GM19372 (cell line): ENCODE data around the gene SEC22A.

ENCODE experiments used
- ATAC-seq: cut with Tn5 transposase; IDR thresholded peaks from one replicate; pipeline ENCODE4 v1.9.1; 2021; ENCODE audit warnings: mild to moderate bottlenecking, low read depth, moderate library complexity; ENCODE audit not compliant: unreplicated experiment

The SEC22A gene

GRCh38 chr3:123261666-123262065 is 59.9 kb downstream of the SEC22A start:
- ATAC-seq: no peak

- no peak for ATAC-seq
Measured at GRCh38 chr3:123262226-123262625, 60.5 kb downstream of the SEC22A start.

DNA sequence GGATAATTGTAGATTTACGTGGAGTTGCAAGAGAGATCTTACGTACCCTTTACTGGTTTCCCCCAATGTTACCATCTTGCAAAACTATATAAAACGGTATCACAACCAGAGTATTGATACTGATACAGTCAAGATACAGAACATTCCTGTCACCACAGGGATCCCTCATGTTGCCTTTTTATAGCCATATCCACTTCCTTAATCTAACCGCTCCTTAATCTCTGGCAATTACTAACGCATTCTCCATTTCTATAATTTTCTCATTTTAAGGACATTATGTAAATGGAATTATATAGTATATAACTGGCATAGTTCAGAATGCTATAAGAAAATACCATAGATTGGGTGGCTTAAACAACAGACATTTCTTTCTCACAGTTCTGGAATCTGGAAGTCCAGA is 61.1 kb downstream of the SEC22A start:
- no peak for ATAC-seq

DNA sequence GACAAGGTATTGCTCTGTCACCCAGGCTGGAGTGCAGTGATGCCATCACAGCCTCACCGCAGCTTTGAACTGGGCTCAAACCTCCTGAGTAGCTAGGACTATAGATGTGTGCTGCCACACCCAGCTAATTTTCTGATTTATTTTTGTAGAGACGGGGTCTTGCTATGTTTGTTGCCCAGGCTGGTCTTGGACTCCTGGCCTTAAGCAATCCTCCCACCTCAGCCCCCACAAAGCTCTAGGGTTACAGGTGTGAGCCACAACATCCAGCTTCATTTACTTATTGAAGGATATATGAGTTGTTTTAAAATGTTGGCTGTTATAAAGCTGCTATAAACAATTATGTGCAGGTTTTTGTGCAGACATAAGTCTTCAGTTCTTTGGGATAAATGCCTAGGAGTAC is 62.2 kb downstream of the SEC22A start:
- ATAC-seq: no peak

DNA sequence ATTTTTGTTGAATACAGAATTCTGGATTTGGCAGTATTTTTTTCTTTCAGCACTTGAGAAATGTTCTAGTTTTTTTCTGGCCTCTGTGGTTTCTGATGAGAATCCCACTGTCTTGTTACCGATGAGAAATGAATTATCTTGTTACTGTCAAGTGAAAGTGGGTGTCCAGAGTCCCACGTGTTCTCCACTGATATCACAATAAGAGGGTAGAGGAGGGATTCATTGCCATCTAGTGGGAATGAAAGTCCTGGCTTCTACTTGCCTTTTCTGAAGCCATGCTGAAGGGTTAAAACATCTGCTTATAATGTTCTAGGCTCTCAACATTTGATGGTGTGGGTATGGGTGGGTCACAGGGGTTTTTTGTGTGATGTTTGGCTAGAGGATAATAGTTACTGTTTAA is 66.1 kb downstream of the SEC22A start:
- ATAC-seq: no peak

GRCh38 chr3:123270818-123271217 is 69.1 kb downstream of the SEC22A start:
- no peak for ATAC-seq

GRCh38 chr3:123271466-123272159 is 69.9 kb downstream of the SEC22A start:
- no peak for ATAC-seq

DNA sequence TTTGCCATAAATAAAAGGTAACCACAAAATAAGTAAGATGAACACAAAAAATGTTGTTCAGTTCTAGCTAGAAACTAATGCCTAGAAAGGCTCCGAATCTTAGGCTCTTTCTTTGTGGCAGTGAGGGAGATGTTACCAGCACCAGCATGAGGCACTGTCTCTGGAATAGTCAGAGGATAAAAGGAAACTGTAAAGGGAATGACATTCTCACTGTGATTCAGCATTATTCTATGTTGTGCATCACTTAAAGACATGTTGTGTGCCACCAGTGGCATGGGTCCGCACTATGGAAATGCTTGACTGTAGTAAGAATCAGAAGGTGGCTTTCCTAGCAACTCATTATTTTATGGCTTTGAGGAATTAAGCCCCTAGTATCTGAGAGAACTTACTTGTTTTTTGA is 70.8 kb downstream of the SEC22A start:
- ATAC-seq: no peak

- no peak for ATAC-seq
Measured at GRCh38 chr3:123275691-123276090, 73.9 kb downstream of the SEC22A start.

GRCh38 chr3:123276346-123277006 is 74.7 kb downstream of the SEC22A start:
- ATAC-seq: no peak

DNA sequence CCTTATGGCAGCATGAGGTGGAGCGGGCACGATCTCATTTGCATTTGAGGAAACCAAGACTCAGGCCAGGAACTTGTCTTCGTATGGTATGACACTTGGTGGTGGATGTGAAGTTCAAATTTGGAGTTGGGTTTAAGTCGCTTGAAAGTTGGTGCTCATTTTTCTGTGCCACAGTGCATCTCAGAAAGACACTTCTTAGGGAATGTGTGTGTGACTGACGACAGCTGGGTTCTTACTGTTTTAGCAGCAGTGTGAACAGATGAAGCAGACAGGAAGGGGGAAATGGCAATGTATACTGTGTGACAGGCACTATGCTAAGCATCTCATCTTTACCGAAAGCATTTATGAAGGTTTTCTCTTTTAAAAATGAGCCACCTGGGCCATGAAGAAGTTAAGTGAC is 75.4 kb downstream of the SEC22A start:
- no peak for ATAC-seq

- ATAC-seq: no peak
Measured at GRCh38 chr3:123278446-123278845, 76.7 kb downstream of the SEC22A start.

DNA sequence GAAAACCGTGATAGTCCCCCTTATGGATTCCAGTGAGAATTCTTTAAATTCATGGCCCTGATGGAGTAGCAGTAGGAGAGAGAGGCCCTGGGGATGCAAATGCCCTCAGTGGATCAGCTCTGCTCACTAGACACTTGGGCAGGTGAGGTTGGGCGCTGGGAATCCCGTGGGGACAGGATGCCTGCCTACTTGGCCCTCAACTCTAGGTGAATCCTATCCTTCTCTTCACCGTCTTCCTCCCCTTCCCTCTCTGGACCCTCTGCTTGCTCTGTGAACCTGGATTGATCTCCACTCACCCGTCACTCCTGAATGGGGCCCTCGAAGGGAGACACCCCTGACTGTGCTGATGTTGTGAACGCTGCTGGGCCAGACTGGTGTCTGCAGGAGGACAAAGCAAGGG is 77.4 kb downstream of the SEC22A start:
- no peak for ATAC-seq

DNA sequence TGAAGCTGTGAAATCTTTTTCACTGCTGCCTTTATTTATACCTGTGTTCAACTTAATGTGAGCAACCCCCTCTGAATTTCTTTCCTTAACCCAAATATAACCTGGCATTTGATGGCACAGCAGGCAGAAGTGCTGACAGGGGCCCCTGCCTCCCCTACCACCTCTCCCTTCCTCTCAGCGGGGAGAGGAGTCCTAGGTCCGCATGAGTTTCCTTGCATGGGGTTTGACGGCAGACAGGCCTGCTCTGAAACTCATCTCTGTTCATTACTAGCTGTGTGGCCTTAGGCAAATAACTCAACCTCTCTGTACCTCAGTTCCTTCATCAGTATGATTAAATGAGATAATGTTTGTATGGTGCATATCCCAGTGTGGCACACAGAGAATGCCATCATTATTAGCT is 79.7 kb downstream of the SEC22A start:
- ATAC-seq: no peak

- no peak for ATAC-seq
Measured at GRCh38 chr3:123281929-123282328, 80.2 kb downstream of the SEC22A start.

GRCh38 chr3:123282461-123282860 is 80.7 kb downstream of the SEC22A start:
- no peak for ATAC-seq

DNA sequence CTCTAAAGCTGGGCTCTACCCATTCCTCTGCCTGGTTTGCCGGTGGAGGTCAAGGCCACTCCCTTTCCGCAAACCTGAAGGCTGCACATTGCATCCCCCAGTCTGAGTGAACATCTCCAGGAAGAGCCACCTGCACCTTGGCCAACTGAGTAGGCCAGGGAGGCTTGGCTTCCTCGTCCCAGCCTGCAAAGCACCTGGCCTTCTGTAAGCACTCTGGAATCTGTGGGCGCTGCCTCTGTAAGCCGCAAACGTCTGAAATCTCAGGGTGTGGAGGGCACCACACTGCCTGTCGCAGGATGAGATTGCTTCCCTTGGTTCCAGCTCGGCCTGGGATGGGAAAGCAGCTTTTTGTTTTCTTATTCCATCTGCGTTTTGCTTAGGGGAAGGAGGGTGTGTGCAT is 81.3 kb downstream of the SEC22A start:
- no peak for ATAC-seq

- no peak for ATAC-seq
Measured at GRCh38 chr3:123283657-123284398, 82.1 kb downstream of the SEC22A start.

GRCh38 chr3:123284399-123285010 is 82.8 kb downstream of the SEC22A start:
- ATAC-seq: no peak

GRCh38 chr3:123285066-123285465 is 83.3 kb downstream of the SEC22A start:
- ATAC-seq: no peak

DNA sequence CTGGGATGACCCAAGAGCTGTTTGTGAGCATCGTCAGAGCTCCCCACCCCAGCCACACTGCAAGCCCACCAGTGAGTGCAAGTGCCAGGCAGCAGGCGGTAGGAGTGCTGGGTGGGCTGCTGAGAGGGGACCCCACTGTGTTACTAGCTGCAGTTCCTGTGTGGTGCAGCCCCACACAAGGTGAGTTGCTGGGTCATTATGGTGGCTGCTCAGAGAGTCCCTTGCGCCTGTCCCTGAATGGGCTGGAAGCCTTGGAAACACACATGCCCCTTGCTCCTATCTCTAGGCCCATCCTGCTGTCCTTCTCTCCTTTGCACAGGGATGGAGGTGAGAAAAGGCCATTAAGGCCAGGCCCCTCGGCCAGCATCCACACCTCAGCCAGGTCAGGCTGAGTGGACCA is 83.7 kb downstream of the SEC22A start:
- ATAC-seq: no peak
